WERI-Rb-1 (cell line): ENCODE measurements around the gene GJD2.

Source experiments
- DNase-seq: peaks from one replicate; pipeline ENCODE4 v3.0.0-alpha.2; 2020
- H3K27ac ChIP-seq: fragments of 250-450 bp; sonication (Bioruptor Pico); 2 replicates; pipeline ENCODE4 v1.5.1; 2020; ENCODE audit warnings: mild to moderate bottlenecking, moderate library complexity
- H3K27me3 ChIP-seq: fragments of 250-450 bp; sonication (Bioruptor Pico); 2 replicates; pipeline ENCODE4 v1.5.1; 2021; ENCODE audit warnings: mild to moderate bottlenecking, low read depth, moderate library complexity; ENCODE audit not compliant: insufficient read depth, severe bottlenecking
- H3K36me3 ChIP-seq: fragments of 250-450 bp; sonication (Bioruptor Pico); 2 replicates; pipeline ENCODE4 v1.5.1; 2020; ENCODE audit warnings: mild to moderate bottlenecking, moderate library complexity
- H3K4me3 ChIP-seq: 2 replicates; pipeline ENCODE4 v1.5.1; 2011; ENCODE audit warnings: low read depth, mild to moderate bottlenecking, control low read depth, low read length
- H3K9me3 ChIP-seq: fragments of 250-450 bp; sonication (Bioruptor Pico); 2 replicates; pipeline ENCODE4 v1.5.1; 2021; ENCODE audit warnings: mild to moderate bottlenecking, moderate library complexity; ENCODE audit not compliant: severe bottlenecking
- CTCF ChIP-seq: IDR thresholded peaks from 2 replicates; pipeline ENCODE4 v1.5.1; 2011; ENCODE audit warnings: low read depth, mild to moderate bottlenecking, control low read depth, inconsistent platforms, low read length

The GJD2 gene

GRCh38 chr15:34791701-34792100 is 36.9 kb upstream of the GJD2 start:
- no peak overlapping the region for H3K4me3 ChIP-seq
- no peak overlapping the region for H3K27ac ChIP-seq
- no peak for TF ChIP-seq CTCF
- no peaks in the 10 kb centered on the region for H3K9me3 ChIP-seq
- no peaks in the 10 kb centered on the region for H3K27me3 ChIP-seq
- H3K36me3 ChIP-seq, result peaks cover 10% of the 10 kb centered on the region
- no peak for DNase-seq

- no peak for DNase-seq
- no peak for TF ChIP-seq CTCF
- Histone ChIP-seq H3K36me3 (peaks cover 10% of the 10 kb centered on the region), H3K9me3 (no peaks in the 10 kb centered on the region), H3K4me3 (no peak overlapping the region), H3K27ac (no peak overlapping the region), H3K27me3 (no peaks in the 10 kb centered on the region)
Measured at GRCh38 chr15:34790121-34790520, 35.3 kb upstream of the GJD2 start.

GRCh38 chr15:34789326-34789725 is 34.5 kb upstream of the GJD2 start:
- no peak for DNase-seq
- no peaks in the 10 kb centered on the region for H3K27me3 ChIP-seq
- H3K27ac ChIP-seq, result no peak overlapping the region

GRCh38 chr15:34786206-34786605 is 31.4 kb upstream of the GJD2 start:
- Histone ChIP-seq H3K27ac (no peak overlapping the region), H3K36me3 (peaks cover 8% of the 10 kb centered on the region), H3K27me3 (no peaks in the 10 kb centered on the region), H3K9me3 (no peaks in the 10 kb centered on the region), H3K4me3 (no peak overlapping the region)
- DNase-seq, result no peak
- no peak for TF ChIP-seq CTCF

More at GRCh38 chr15:34789326-34789725, 34.5 kb upstream of the GJD2 start:
- H3K4me3 ChIP-seq, result no peak overlapping the region
- H3K36me3 ChIP-seq, result peaks cover 10% of the 10 kb centered on the region
- TF ChIP-seq CTCF, result no peak
- no peaks in the 10 kb centered on the region for H3K9me3 ChIP-seq

- H3K27me3 ChIP-seq, result no peaks in the 10 kb centered on the region
- no peak for DNase-seq
- no peak overlapping the region for H3K4me3 ChIP-seq
- peaks cover 11% of the 10 kb centered on the region for H3K36me3 ChIP-seq
- no peak overlapping the region for H3K27ac ChIP-seq
- peaks cover 5% of the 10 kb centered on the region for H3K9me3 ChIP-seq
- TF ChIP-seq CTCF, result no peak
Measured at GRCh38 chr15:34783991-34784390, 29.2 kb upstream of the GJD2 start.

- peaks cover 5% of the 10 kb centered on the region for H3K9me3 ChIP-seq
- no peaks in the 10 kb centered on the region for H3K27me3 ChIP-seq
- no peak overlapping the region for H3K27ac ChIP-seq
- H3K4me3 ChIP-seq, result no peak overlapping the region
- no peak for DNase-seq
- no peak for TF ChIP-seq CTCF
- H3K36me3 ChIP-seq, result peaks cover 11% of the 10 kb centered on the region
Measured at GRCh38 chr15:34783431-34783830, 28.6 kb upstream of the GJD2 start.
